HG02981 (cell line): ENCODE measurements around the gene HSPB9.

ENCODE experiments used
- ATAC-seq: cut with Tn5 transposase; IDR thresholded peaks from one replicate; pipeline ENCODE4 v1.9.1; 2021; ENCODE audit warnings: mild to moderate bottlenecking, moderate library complexity; ENCODE audit not compliant: unreplicated experiment

The HSPB9 gene

GRCh38 chr17:42118126-42118510, 4.5 kb upstream of the HSPB9 start:
- ATAC-seq = no peak

- no peak for ATAC-seq
Measured at GRCh38 chr17:42118545-42118944, 4.1 kb upstream of the HSPB9 start.

- no peak for ATAC-seq
Measured at GRCh38 chr17:42119301-42119700, 3.3 kb upstream of the HSPB9 start.

- ATAC-seq = no peak
Measured at GRCh38 chr17:42120161-42120769, 2.3 kb upstream of the HSPB9 start.

- ATAC-seq = peak; percentile 69
Measured at GRCh38 chr17:42120770-42121769, 1.5 kb upstream of the HSPB9 start, which contains the start of gene KAT2A. Gene KAT2A, minus strand, starts transcription at chr17:42121367. Its CDS starts 63 bp downstream, at chr17:42121304.

- ATAC-seq = no peak
Measured at GRCh38 chr17:42124256-42124655, 1.7 kb downstream of the HSPB9 start.

GRCh38 chr17:42125565-42125964, 3.0 kb downstream of the HSPB9 start:
- no peak for ATAC-seq

GRCh38 chr17:42126836-42127235, 4.2 kb downstream of the HSPB9 start:
- ATAC-seq = no peak

GRCh38 chr17:42127414-42127813, 4.8 kb downstream of the HSPB9 start:
- no peak for ATAC-seq

- ATAC-seq = no peak
Measured at GRCh38 chr17:42129109-42129837, 6.7 kb downstream of the HSPB9 start.

GRCh38 chr17:42130310-42130936, 7.8 kb downstream of the HSPB9 start:
- ATAC-seq = no peak

GRCh38 chr17:42131232-42131631, 8.6 kb downstream of the HSPB9 start:
- ATAC-seq = no peak

- ATAC-seq = no peak
Measured at GRCh38 chr17:42131981-42132432, 9.4 kb downstream of the HSPB9 start.

- peak; percentile 20 for ATAC-seq
Measured at GRCh38 chr17:42132941-42133340, 10.3 kb downstream of the HSPB9 start.

- ATAC-seq = peak; percentile 80
Measured at GRCh38 chr17:42133461-42134041, 10.9 kb downstream of the HSPB9 start.

- ATAC-seq = no peak
Measured at GRCh38 chr17:42135151-42135550, 12.5 kb downstream of the HSPB9 start.

GRCh38 chr17:42135664-42136653, 13.4 kb downstream of the HSPB9 start:
- ATAC-seq = no peak

- ATAC-seq = no peak
Measured at GRCh38 chr17:42136654-42137051, 14.0 kb downstream of the HSPB9 start.
